NCI-H446 (cell line): Measurements from ENCODE around the gene KYNU.
"Not testable (repeated sequence)": the region's sequence is repeated elsewhere in the genome, so short reads cannot be mapped to it uniquely, and the experiment has no call there.

Experiments used
- DNase-seq, 2 experiments: peaks; one replicate each; lab custom pipeline; 2025; lab: John Stamatoyannopoulos, UW

The KYNU gene

DNA sequence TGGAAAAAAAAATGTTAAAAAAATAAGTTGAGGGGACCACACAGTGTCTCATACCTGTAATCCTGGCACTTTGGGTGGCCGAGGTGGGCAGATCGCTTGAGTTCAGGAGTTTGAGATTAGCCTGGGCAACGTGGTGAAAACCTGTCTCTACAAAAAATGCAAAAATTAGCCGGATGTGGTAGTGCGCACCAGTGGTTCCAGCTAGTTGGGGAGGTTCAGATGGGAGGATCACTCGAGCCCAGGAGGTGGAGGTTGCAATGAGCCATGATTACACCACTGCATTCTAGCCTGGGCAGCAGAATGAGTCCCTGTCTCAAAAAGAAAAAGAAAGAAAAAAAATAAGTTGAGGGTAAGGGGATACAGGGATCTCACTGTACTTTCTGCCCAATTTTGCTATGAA, 6.1 kb upstream of the KYNU start:
- no peak for DNase-seq

- DNase-seq = no peak
Observed at GRCh38 chr2:142872882-142873724, 4.4 kb upstream of the KYNU start.

DNA sequence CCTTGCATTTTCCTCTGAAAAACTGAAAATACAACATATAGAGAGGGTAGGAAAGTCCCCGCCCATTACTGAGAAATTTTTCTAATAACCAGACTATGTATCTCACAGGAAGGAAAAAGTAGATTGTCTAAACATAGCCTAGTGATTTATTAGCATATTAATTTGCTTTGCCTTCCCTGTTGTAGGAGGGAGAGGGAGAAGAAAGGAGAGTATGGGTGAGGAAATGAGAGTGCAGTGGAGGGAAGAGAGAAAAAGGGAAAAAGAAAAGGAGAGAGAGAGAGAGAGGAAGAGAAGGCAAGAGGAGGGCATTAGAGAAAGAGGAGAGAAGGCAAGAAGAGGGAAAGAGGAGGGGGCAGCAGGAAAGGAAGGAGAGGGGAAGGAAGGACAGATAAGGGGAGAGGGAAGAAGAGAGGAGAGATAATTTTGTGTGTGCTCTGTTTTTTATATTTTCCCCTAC, 3.6 kb upstream of the KYNU start:
- no peak for DNase-seq

- DNase-seq = no peak
Observed at GRCh38 chr2:142874293-142874814, 3.1 kb upstream of the KYNU start.

DNA sequence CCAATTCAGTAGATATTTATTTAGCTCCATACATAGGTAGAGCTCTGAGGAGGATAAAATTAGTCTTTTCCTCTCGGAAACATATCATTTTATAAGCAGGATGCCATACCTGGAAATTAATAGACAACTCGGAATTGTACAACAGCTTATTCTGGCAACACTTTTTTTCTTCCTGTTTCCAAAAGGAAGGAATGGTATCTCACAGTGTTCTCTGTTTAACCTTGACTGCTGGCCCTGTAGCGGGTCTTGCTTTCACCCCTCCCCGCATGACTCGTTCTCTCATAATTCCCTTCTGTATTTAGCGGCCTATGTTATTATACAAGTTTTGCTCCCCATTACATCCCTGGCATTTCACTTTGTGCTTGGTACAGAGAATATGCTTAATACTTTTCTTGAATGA, 2.5 kb upstream of the KYNU start:
- DNase-seq = no peak

DNA sequence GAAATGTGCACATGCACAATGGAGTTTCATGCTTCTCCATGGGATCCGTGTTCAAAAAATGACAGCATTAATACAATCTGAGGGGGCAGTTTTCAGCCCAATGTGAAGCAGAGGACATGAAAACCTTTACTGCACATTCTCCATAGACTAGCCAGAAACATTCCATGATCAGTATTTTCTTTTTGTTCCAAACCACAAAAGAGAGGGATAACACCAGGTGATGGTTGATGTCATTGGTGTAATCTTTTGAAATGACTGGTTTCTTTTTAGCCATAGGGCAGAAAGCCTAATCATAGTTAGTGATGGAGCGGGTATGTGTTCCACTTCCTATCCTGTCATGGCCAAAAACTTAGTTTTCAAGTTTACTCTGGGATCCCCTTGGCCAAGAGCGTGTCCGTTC, 1.8 kb upstream of the KYNU start:
- no peak for DNase-seq

- no peak for DNase-seq
Observed at GRCh38 chr2:142876423-142876822, 1.0 kb upstream of the KYNU start.

GRCh38 chr2:142878031-142878678, 691 bp downstream of the KYNU start:
- DNase-seq = no peak

GRCh38 chr2:142879151-142879550, 1.7 kb downstream of the KYNU start:
- DNase-seq = no peak

DNA sequence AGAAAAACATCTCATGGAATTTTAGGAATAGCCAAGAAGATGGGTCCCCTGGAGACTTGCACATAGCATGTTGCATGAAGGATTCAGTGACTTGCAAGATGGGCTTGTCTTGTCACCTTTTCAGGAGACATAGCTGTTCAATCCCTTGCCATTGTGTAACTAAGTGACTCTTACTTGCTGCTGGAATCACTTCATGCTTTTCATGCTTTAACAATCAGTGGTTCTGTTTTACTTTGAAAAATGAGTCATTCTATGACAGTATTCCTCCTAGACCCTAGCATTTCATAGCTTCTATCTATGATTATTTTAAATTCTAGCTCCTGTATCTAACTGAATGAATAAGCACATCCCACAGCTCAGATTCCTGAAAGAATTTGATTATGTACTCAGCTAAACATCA, 2.8 kb downstream of the KYNU start:
- DNase-seq = no peak

- no peak for DNase-seq
Observed at GRCh38 chr2:142881619-142882018, 4.2 kb downstream of the KYNU start.

DNA sequence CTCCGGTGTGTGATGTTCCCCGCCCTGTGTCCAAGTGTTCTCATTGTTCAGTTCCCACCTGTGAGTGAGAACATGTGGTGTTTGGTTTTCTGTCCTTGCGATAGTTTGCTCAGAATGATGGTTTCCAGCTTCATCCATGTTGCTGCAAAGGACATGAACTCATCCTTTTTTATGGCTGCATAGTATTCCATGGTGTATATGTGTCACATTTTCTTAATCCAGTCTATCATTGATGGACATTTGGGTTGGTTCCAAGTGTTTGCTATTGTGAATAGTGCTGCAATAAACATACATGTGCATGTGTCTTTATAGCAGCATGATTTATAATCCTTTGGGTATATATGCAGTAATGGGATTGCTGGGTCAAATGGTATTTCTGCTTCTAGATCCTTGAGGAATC, 5.0 kb downstream of the KYNU start:
- not testable (repeated sequence) for DNase-seq

GRCh38 chr2:142883526-142883925, 6.1 kb downstream of the KYNU start:
- DNase-seq = no peak

DNA sequence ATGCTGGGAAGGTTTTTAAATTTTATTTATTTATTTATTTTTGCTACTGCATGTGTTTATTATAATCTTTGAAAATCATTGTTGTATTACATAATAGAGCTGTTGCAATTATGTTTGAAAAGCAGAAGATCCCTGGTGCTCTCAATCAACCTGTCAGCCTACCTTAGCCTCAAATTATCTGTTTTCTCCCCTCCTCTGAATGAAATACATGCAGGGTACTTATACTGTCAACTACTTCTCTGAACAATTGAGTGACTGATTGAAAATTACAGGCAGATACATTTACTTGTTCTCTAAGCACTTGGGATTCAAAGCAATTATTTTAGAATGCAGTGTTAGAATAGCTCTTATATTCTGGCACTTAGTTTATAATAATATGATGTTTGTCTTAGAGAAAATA, 8.1 kb downstream of the KYNU start:
- DNase-seq = no peak

- DNase-seq = no peak
Observed at GRCh38 chr2:142892715-142893114, 15.3 kb downstream of the KYNU start.

DNA sequence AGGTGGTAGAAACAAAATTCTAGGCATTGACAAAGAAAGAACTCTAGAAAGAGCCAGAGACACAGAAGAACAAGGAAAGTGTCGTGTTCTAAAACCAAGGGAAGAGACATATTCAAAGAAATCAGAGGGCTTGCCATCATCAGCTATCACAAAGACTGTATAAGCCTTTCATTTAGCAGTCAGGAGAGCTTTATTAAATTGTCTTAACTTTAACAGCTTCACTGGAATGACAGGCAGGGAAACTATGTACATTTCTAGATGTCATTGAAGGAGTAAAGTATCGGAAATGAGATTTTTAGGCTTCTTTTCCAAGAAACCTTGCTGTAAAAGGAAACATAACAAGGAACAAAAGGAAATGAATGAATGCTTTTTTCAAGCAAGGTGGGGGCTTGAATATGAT, 15.8 kb downstream of the KYNU start:
- no peak for DNase-seq

GRCh38 chr2:142897807-142898206, 20.3 kb downstream of the KYNU start:
- DNase-seq = no peak

- DNase-seq = not testable (repeated sequence)
Observed at GRCh38 chr2:142900327-142900726, 22.9 kb downstream of the KYNU start.

DNA sequence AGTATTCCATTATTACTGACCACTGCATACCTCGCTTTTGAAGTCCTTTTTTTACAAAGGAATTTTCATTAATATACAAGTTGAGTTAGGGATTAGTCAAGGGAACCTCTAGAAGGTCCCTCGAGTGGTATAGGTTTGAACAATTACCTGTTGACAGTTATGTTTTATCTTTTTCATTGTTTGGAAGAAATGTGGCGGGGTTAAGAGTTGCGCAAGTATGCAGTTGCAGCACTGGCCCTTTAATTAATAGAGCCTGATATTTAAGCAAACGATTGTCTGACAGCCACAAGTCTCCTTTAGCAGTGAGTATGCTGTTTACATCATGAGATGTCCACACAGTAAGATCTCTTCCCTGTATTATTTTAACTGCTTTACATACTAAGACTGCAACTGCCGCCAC, 24.3 kb downstream of the KYNU start:
- no peak for DNase-seq

- DNase-seq = not testable (repeated sequence)
Observed at GRCh38 chr2:142903726-142904125, 26.3 kb downstream of the KYNU start.

DNA sequence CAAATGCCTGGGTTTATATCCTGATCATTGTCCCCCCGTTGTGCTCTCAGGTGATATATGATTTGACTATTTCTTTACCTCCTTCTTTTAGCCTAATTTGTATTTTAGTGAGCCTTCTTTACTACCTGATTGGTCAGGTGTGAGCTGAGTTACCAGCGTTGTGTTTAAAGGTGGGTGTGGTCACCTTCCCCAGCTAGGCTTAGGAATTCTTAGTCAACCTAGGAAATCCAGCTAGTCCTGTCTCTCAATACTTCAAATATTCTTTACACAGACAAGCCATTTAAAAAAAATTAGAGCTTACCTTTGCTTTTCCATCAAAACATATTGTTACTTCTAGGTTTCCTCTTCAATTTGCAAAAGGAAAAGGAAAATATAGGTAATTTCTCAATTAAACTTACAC, 30.2 kb downstream of the KYNU start:
- no peak for DNase-seq

DNA sequence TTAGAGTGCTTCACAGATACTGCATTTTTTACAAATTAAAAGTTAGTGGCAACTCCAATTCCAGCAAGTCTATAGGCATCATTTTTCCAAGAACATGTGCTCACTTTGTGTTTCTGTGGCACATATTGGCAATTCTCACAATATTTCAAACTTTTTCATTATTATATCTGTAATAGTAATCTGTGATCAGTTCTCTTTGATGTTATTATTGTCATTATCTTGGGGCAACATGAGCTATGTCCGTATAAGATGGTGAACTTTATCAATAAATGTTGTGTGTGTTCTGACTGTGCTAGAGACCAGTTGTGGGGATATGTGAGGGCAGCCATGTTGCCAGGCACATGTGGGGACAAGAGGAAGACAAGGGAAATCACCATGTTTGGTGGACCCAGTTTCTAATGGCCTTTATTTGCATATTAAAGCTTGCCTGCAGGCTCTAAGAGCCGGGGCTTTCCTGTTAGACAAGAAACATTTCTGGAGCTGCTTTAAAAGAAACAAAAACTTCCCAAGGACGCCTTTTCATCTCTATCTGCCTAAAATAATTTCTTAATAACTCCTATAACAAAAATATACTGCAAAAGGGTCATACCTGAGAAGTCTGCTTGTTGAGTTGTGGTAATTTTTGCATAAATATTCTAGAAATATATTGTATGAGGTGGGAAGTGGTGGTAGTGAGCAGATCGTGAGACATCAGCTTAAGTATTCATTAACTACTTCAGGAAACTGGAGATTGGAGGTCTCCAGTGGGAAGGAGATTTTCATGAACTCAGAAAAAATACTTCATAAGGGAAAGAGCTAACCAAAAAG, 37.2 kb downstream of the KYNU start:
- no peak for DNase-seq
